Measurements from ENCODE around the gene PLAC8L1. TPM values are rescaled to one million over a fixed set of nuclear protein-coding genes. Genes with fewer than 3 reads are reported as not detected.

PLAC8L1 gene
- polyA plus RNA-seq, 1 experiment = 0.33 TPM

DNA sequence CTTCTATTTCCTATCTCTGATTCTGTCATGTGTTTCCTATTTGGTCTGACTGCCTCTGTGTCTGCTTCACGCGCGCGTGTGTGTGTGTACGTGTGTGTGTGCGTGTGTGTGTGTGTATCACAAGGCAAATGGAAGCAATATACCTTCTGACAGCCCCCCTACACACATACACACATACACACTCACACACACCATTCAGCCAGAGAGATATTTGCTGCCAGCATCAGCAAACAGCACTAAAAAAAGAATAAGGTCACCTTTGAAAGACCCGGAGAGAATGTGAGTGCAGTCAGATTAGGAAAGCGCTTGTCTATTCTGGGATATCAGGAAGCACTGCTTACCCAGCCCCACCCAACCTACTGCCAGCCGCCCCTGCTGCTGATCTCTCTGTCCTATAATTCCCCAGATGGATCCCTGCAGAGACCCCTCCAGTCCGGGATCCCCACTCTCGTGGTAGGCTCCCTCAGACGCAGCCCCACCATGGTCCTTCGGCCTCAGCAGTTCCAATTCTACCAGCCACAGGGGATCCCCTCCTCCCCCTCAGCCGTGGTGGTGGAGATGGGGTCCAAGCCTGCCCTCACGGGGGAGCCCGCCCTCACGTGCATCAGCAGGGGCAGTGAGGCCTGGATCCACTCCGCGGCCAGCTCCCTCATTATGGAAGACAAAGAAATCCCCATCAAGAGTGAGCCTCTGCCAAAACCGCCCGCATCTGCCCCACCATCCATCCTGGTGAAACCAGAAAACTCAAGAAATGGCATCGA, 45.7 kb downstream of the PLAC8L1 start:
- Histone ChIP-seq H3K36me3 (ENCODE audit: control insufficient read depth, insufficient read depth, low read length) (no peaks in the 10 kb centered on the region), H3K4me3 (ENCODE audit: low read depth, low read length) (no peak overlapping the region), H3K27me3 (ENCODE audit: control insufficient read depth, insufficient read depth, low read length) (peaks cover 3% of the 10 kb centered on the region)
- DNase-seq (ENCODE audit: low read depth) = no peak
- CTCF ChIA-PET = no interaction called here
- TF ChIP-seq, protein P1, sequence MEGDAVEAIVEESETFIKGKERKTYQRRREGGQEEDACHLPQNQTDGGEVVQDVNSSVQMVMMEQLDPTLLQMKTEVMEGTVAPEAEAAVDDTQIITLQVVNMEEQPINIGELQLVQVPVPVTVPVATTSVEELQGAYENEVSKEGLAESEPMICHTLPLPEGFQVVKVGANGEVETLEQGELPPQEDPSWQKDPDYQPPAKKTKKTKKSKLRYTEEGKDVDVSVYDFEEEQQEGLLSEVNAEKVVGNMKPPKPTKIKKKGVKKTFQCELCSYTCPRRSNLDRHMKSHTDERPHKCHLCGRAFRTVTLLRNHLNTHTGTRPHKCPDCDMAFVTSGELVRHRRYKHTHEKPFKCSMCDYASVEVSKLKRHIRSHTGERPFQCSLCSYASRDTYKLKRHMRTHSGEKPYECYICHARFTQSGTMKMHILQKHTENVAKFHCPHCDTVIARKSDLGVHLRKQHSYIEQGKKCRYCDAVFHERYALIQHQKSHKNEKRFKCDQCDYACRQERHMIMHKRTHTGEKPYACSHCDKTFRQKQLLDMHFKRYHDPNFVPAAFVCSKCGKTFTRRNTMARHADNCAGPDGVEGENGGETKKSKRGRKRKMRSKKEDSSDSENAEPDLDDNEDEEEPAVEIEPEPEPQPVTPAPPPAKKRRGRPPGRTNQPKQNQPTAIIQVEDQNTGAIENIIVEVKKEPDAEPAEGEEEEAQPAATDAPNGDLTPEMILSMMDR (IDR thresholded peaks at IDR 0.05; ENCODE audit: insufficient read depth, low read depth, low read length) = no peak
- POLR2A ChIA-PET = no interaction called here

DNA sequence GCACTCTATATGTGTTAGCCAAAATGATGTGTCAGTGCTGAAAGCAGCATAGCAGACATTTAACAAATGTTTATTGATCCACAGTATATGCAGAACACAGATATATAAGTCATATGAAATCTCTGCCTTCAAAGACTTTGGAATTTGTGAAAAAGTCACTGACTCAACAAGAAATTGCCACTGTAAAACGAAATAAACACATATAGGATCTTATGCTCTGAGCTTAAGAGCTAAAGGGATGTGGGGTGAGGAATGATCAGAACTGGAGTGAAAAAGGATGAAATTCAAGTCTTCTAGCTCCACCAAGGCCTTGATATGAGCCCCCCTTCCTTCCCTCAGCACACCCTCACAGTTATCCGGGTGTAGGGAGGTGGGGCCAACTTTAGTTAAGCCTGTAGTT, 49.9 kb downstream of the PLAC8L1 start:
- ChIA-PET POLR2A (no interaction called here), CTCF (no interaction called here)
- no peaks in the 10 kb centered on the region for H3K36me3 ChIP-seq (ENCODE audit: control insufficient read depth, insufficient read depth, low read length)
- TF ChIP-seq, protein P1 (IDR thresholded peaks at IDR 0.05; ENCODE audit: insufficient read depth, low read depth, low read length) = no peak
- H3K4me3 ChIP-seq (ENCODE audit: low read depth, low read length) = no peak overlapping the region
- peaks cover 3% of the 10 kb centered on the region for H3K27me3 ChIP-seq (ENCODE audit: control insufficient read depth, insufficient read depth, low read length)
- DNase-seq (ENCODE audit: low read depth) = no peak

DNA sequence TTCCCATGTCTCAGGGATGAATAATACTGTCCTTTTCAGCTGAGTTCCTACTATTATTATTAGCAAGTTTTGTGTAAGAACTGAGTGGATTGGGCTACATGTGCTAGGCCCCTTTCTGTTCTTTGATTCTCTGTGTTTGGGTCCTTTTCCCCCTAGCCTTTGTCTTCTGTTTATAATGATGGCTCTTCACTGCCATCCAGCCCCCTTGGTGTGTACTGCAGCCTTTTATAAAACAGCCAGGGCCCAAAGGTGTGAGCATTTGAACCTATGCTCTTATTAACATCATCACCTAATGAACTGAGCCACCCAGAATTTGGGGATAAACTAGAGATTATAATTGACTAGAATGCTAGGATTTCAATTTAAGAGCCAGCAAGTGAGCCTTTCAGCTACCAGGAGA, 52.6 kb downstream of the PLAC8L1 start:
- TF ChIP-seq, protein P1 (IDR thresholded peaks at IDR 0.05; ENCODE audit: insufficient read depth, low read depth, low read length) = 0 out of 2 replicates have a peak, but pooled peaks have one; percentile 26
- Histone ChIP-seq H3K36me3 (ENCODE audit: control insufficient read depth, insufficient read depth, low read length) (no peaks in the 10 kb centered on the region), H3K27me3 (ENCODE audit: control insufficient read depth, insufficient read depth, low read length) (no peaks in the 10 kb centered on the region; the same call in 1 of the 2 replicates), H3K4me3 (ENCODE audit: low read depth, low read length) (no peak overlapping the region)
- POLR2A ChIA-PET = no interaction called here
- CTCF ChIA-PET = interaction anchor here (0.6 to 1.6 kb wide), 2 partner anchors 55 to 165 kb away, joined by 3 to 5 read pairs; no protein-coding TSS in a partner anchor
- no peak for DNase-seq (ENCODE audit: low read depth)

DNA sequence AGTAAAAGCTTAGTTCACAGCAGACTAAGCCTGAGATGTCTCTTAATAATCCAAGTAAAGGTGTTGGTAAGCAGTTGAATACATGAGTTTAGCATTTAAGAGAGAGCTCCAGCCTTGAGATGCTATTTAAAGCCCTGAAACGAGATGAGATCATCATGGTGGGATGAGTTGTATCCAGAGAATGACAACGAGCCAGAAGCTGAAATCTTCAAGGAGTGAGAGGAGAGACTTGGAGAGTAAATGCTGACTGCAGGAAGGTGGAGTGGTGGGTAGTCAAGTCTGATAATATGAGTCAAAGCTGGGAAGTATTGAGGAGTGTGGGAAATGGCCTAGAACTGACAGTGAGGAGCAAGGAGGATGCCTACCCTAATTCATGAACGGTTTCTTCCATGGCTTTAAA, 53.7 kb downstream of the PLAC8L1 start:
- TF ChIP-seq, protein P1 (IDR thresholded peaks at IDR 0.05; ENCODE audit: insufficient read depth, low read depth, low read length) = no peak
- Histone ChIP-seq H3K4me3 (ENCODE audit: low read depth, low read length) (no peak overlapping the region), H3K27me3 (ENCODE audit: control insufficient read depth, insufficient read depth, low read length) (no peaks in the 10 kb centered on the region; the same call in 1 of the 2 replicates), H3K36me3 (ENCODE audit: control insufficient read depth, insufficient read depth, low read length) (no peaks in the 10 kb centered on the region)
- POLR2A ChIA-PET = no interaction called here
- peak; percentile 23 for DNase-seq (ENCODE audit: low read depth)
- CTCF ChIA-PET = interaction anchor here (0.6 to 2.3 kb wide), 8 partner anchors 10 to 1853 kb away, joined by 3 to 8 read pairs (median 3); no protein-coding TSS in a partner anchor

DNA sequence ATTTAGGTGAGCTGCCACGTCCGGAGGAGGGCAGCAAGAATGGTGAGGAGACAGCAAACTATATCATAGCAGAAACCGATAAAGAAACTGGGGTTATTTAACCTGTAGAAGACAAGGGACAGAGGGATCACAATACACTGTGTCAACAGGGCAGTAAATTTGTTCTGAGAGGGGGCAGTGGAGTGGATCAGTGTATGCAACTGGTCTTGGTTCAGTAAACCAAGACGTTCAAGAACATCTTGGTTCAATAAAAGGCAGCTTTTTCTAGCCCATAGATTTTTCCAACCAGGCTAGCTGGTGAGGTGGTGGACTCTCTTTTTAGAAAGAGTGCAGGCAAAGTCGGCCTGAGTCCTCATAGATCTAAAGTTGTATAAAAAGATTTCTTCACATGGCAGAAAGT, 55.3 kb downstream of the PLAC8L1 start:
- no peak for DNase-seq (ENCODE audit: low read depth)
- ChIA-PET POLR2A (no interaction called here), CTCF (interaction anchor here (0.8 to 2.3 kb wide), 6 partner anchors 9 to 1846 kb away, joined by 3 to 8 read pairs (median 3); no protein-coding TSS in a partner anchor)
- H3K36me3 ChIP-seq (ENCODE audit: control insufficient read depth, insufficient read depth, low read length) = no peaks in the 10 kb centered on the region
- H3K27me3 ChIP-seq (ENCODE audit: control insufficient read depth, insufficient read depth, low read length) = no peaks in the 10 kb centered on the region; the same call in 1 of the 2 replicates
- TF ChIP-seq, protein P1 (IDR thresholded peaks at IDR 0.05; ENCODE audit: insufficient read depth, low read depth, low read length) = no peak
- no peak overlapping the region for H3K4me3 ChIP-seq (ENCODE audit: low read depth, low read length)

All from BJ (cell line).